CD4-positive, alpha-beta T cell treated with Interleukin-15 for 4 hours (primary cell): ENCODE results near the gene PCLO.
"Not testable (repeated sequence)": the region's sequence is repeated elsewhere in the genome, so short reads cannot be mapped to it uniquely, and the experiment has no call there.

Experiments
- DNase-seq: peaks from one replicate; pipeline ENCODE4 v3.0.0-alpha.2; 2020; ENCODE audit warnings: low spot score

Gene PCLO

GRCh38 chr7:83040484-83040883 lies 122.2 kb downstream of the PCLO start:
- no peak for DNase-seq

GRCh38 chr7:83038787-83039186 lies 123.9 kb downstream of the PCLO start:
- no peak for DNase-seq

GRCh38 chr7:83036721-83037380 lies 125.8 kb downstream of the PCLO start:
- no peak for DNase-seq

GRCh38 chr7:83036130-83036529 lies 126.6 kb downstream of the PCLO start:
- DNase-seq: no peak

- no peak for DNase-seq
These were observed 130.5 kb downstream of the PCLO start for GRCh38 chr7:83032195-83032594.

- not testable (repeated sequence) for DNase-seq
These were observed 138.6 kb downstream of the PCLO start for GRCh38 chr7:83023817-83024665.

- DNase-seq: no peak
These were observed 141.7 kb downstream of the PCLO start for GRCh38 chr7:83021032-83021431.

GRCh38 chr7:83020161-83020560 lies 142.5 kb downstream of the PCLO start:
- DNase-seq: no peak

- DNase-seq: no peak
These were observed 146.8 kb downstream of the PCLO start for GRCh38 chr7:83015916-83016315.

GRCh38 chr7:83014546-83014945 lies 148.1 kb downstream of the PCLO start:
- no peak for DNase-seq

GRCh38 chr7:83011954-83012353 lies 150.7 kb downstream of the PCLO start:
- no peak for DNase-seq

- no peak for DNase-seq
These were observed 157.3 kb downstream of the PCLO start for GRCh38 chr7:83005410-83005809.

GRCh38 chr7:83001362-83002040 lies 161.2 kb downstream of the PCLO start:
- no peak for DNase-seq

GRCh38 chr7:82998436-82998835 lies 164.2 kb downstream of the PCLO start:
- DNase-seq: no peak

GRCh38 chr7:82985144-82985802 lies 177.4 kb downstream of the PCLO start:
- no peak for DNase-seq

- no peak for DNase-seq
These were observed 182.4 kb downstream of the PCLO start for GRCh38 chr7:82980130-82980788.

GRCh38 chr7:82975811-82976468 lies 186.7 kb downstream of the PCLO start:
- DNase-seq: no peak

GRCh38 chr7:82972135-82972534 lies 190.5 kb downstream of the PCLO start:
- no peak for DNase-seq

- DNase-seq: no peak
These were observed 197.3 kb downstream of the PCLO start for GRCh38 chr7:82965088-82966036.
